DOHH2 (cell line): Measurements from ENCODE around the gene GTF3C6.
"Not testable (repeated sequence)": the region's sequence is repeated elsewhere in the genome, so short reads cannot be mapped to it uniquely, and the experiment has no call there.

Experiments
- H3F3A ChIP-seq: fragments of 200-600 bp; sonication (generic), shearing (Covaris generic); 2 replicates; pipeline ENCODE4 v1.6.0; 2016; ENCODE audit warnings: antibody characterized with exemption, mild to moderate bottlenecking; ENCODE audit not compliant: control insufficient read depth, insufficient read depth
- H3K27ac ChIP-seq: fragments of 200-600 bp; sonication (generic); 2 replicates; pipeline ENCODE4 v1.5.1; 2014; ENCODE audit warnings: low read depth, mild to moderate bottlenecking, low read length, moderate library complexity
- H3K27me3 ChIP-seq: fragments of 200-600 bp; sonication (generic); 2 replicates; pipeline ENCODE4 v1.6.1; 2014; ENCODE audit warnings: mild to moderate bottlenecking, low read length, mixed read lengths; ENCODE audit not compliant: control insufficient read depth
- H3K36me3 ChIP-seq: fragments of 200-600 bp; sonication (generic); 2 replicates; pipeline ENCODE4 v1.6.1; 2014; ENCODE audit warnings: mild to moderate bottlenecking, low read length, moderate library complexity, mixed read lengths; ENCODE audit not compliant: control insufficient read depth
- H3K4me1 ChIP-seq: fragments of 200-600 bp; sonication (generic); 2 replicates; pipeline ENCODE4 v1.6.1; 2014; ENCODE audit warnings: mild to moderate bottlenecking, low read length, mixed read lengths; ENCODE audit not compliant: control insufficient read depth
- H3K4me2 ChIP-seq: fragments of 200-600 bp; sonication (generic); 2 replicates; pipeline ENCODE4 v1.6.0; 2014; ENCODE audit warnings: mild to moderate bottlenecking, low read length, moderate library complexity
- H3K4me3 ChIP-seq: fragments of 200-600 bp; sonication (generic); 2 replicates; pipeline ENCODE4 v1.5.1; 2014; ENCODE audit warnings: mild to moderate bottlenecking, low read length, mixed read lengths
- H3K79me2 ChIP-seq: fragments of 200-600 bp; sonication (generic); 2 replicates; pipeline ENCODE4 v1.6.1; 2014; ENCODE audit warnings: mild to moderate bottlenecking, low read length, mixed read lengths; ENCODE audit not compliant: control insufficient read depth
- H3K9me2 ChIP-seq: fragments of 200-600 bp; sonication (generic); replicated peaks from 2 replicates; pipeline ENCODE4 v1.6.1; 2014; ENCODE audit warnings: mild to moderate bottlenecking, low read length, mixed read lengths; ENCODE audit not compliant: control insufficient read depth
- H3K9me3 ChIP-seq: fragments of 200-600 bp; sonication (generic); 2 replicates; pipeline ENCODE4 v1.6.1; 2014; ENCODE audit warnings: antibody characterized with exemption, low read length, mixed read lengths; ENCODE audit not compliant: control insufficient read depth, insufficient read depth
- H4K20me1 ChIP-seq: fragments of 200-600 bp; sonication (generic); 2 replicates; pipeline ENCODE4 v1.6.0; 2014; ENCODE audit warnings: low read depth, mild to moderate bottlenecking, antibody characterized with exemption, low read length, moderate library complexity; ENCODE audit not compliant: control insufficient read depth, insufficient read depth
- CTCF ChIP-seq: fragments of 200-600 bp; sonication (generic); IDR thresholded peaks from one replicate; pipeline ENCODE4 v1.5.1; 2014; ENCODE audit warnings: antibody characterized with exemption, mild to moderate bottlenecking, low read depth, low read length; ENCODE audit not compliant: poor library complexity, severe bottlenecking
- EZH2phosphoT487 ChIP-seq: fragments of 200-600 bp; sonication (generic); IDR thresholded peaks from 2 replicates; pipeline ENCODE4 v1.6.1; 2017; ENCODE audit warnings: borderline replicate concordance, mild to moderate bottlenecking, antibody characterized with exemption, low read length, moderate library complexity, mixed read lengths

Gene GTF3C6

GRCh38 chr6:111012143-111012452 lies 53.6 kb downstream of the GTF3C6 start:
- TF ChIP-seq EZH2phosphoT487 = no peak
- no peak for TF ChIP-seq CTCF
- H3K4me3 ChIP-seq = no peak overlapping the region
- H3F3A ChIP-seq = peaks cover 10% of the 10 kb centered on the region; the same call in 1 of the 2 replicates
- H4K20me1 ChIP-seq = no peaks in the 10 kb centered on the region
- peaks cover 12% of the 10 kb centered on the region for H3K79me2 ChIP-seq
- H3K4me2 ChIP-seq = no peak overlapping the region
- no peaks in the 10 kb centered on the region for H3K27me3 ChIP-seq
- peaks cover 78% of the 10 kb centered on the region for H3K36me3 ChIP-seq
- no peak overlapping the region for H3K27ac ChIP-seq
- H3K4me1 ChIP-seq = no peaks in the 10 kb centered on the region
- H3K9me3 ChIP-seq = no peaks in the 10 kb centered on the region
- H3K9me2 ChIP-seq = no peaks in the 10 kb centered on the region

- Histone ChIP-seq H3K36me3 (peaks cover 74% of the 10 kb centered on the region), H3K79me2 (peaks cover 12% of the 10 kb centered on the region)
- not testable (repeated sequence) for H3F3A ChIP-seq, H3K9me2 ChIP-seq, H3K9me3 ChIP-seq, H3K4me1 ChIP-seq, H3K27me3 ChIP-seq, H3K27ac ChIP-seq, H4K20me1 ChIP-seq, H3K4me3 ChIP-seq, H3K4me2 ChIP-seq
These were observed 54.0 kb downstream of the GTF3C6 start for GRCh38 chr6:111012520-111012919.

- no peak overlapping the region for H3K4me3 ChIP-seq
- H3F3A ChIP-seq = peaks cover 10% of the 10 kb centered on the region; the same call in 1 of the 2 replicates
- no peaks in the 10 kb centered on the region for H4K20me1 ChIP-seq
- no peak overlapping the region for H3K27ac ChIP-seq
- peaks cover 12% of the 10 kb centered on the region for H3K79me2 ChIP-seq
- no peaks in the 10 kb centered on the region for H3K4me1 ChIP-seq
- H3K9me2 ChIP-seq = no peaks in the 10 kb centered on the region
- H3K27me3 ChIP-seq = no peaks in the 10 kb centered on the region
- peaks cover 75% of the 10 kb centered on the region for H3K36me3 ChIP-seq
- H3K4me2 ChIP-seq = no peak overlapping the region
- TF ChIP-seq CTCF = no peak
- TF ChIP-seq EZH2phosphoT487 = no peak
- no peaks in the 10 kb centered on the region for H3K9me3 ChIP-seq
These were observed 54.8 kb downstream of the GTF3C6 start for GRCh38 chr6:111013144-111013915.

GRCh38 chr6:111015389-111016124 lies 57.1 kb downstream of the GTF3C6 start:
- H3K4me2 ChIP-seq = no peak overlapping the region
- H3K4me3 ChIP-seq = no peak overlapping the region
- no peaks in the 10 kb centered on the region for H4K20me1 ChIP-seq
- H3K27ac ChIP-seq = no peak overlapping the region
- no peaks in the 10 kb centered on the region for H3K9me2 ChIP-seq
- no peaks in the 10 kb centered on the region for H3K9me3 ChIP-seq
- H3F3A ChIP-seq = peaks cover 6% of the 10 kb centered on the region; the same call in 1 of the 2 replicates
- H3K36me3 ChIP-seq = peaks cover 71% of the 10 kb centered on the region
- no peaks in the 10 kb centered on the region for H3K27me3 ChIP-seq
- H3K4me1 ChIP-seq = no peaks in the 10 kb centered on the region
- H3K79me2 ChIP-seq = peaks cover 12% of the 10 kb centered on the region
- TF ChIP-seq EZH2phosphoT487 (no peak), CTCF (no peak)

GRCh38 chr6:111017241-111017640 lies 58.7 kb downstream of the GTF3C6 start:
- Histone ChIP-seq H3K36me3 (peaks cover 63% of the 10 kb centered on the region), H3K79me2 (peaks cover 13% of the 10 kb centered on the region)
- not testable (repeated sequence) for H3F3A ChIP-seq, H3K27me3 ChIP-seq, H3K9me3 ChIP-seq, H3K4me2 ChIP-seq, H4K20me1 ChIP-seq, H3K27ac ChIP-seq, H3K9me2 ChIP-seq, H3K4me3 ChIP-seq, H3K4me1 ChIP-seq
